Chondrocyte (in vitro differentiated cells): ENCODE data around the gene DLX3. TPM values are rescaled to one million over a fixed set of nuclear protein-coding genes. Genes with fewer than 3 reads are reported as not detected.

Experiments used
- DNase-seq: peaks from one replicate; pipeline ENCODE4 v3.0.0; 2021; ENCODE audit warnings: mixed read lengths, low spot score
- H3K27ac Mint-ChIP-seq: one replicate; pipeline ENCODE4 v1.8.0; 2021; ENCODE audit warnings: mild to moderate bottlenecking, moderate library complexity, mixed read lengths; ENCODE audit not compliant: unreplicated experiment
- H3K27me3 Mint-ChIP-seq: 2 replicates; pipeline ENCODE4 v1.8.0; 2021; ENCODE audit warnings: low read depth, mixed read lengths
- H3K36me3 Mint-ChIP-seq: 2 replicates; pipeline ENCODE4 v1.8.0; 2021; ENCODE audit warnings: low read depth, mixed read lengths
- H3K4me1 Mint-ChIP-seq: 2 replicates; pipeline ENCODE4 v1.8.0; 2021; ENCODE audit warnings: low read depth, mild to moderate bottlenecking, mixed read lengths
- H3K4me3 Mint-ChIP-seq: one replicate; pipeline ENCODE4 v1.8.0; 2021; ENCODE audit warnings: mild to moderate bottlenecking, moderate library complexity, mixed read lengths; ENCODE audit not compliant: unreplicated experiment
- H3K9me3 Mint-ChIP-seq: 2 replicates; pipeline ENCODE4 v1.8.0; 2021; ENCODE audit warnings: low read depth, mixed read lengths
- CTCF ChIP-seq: fragments of 200-600 bp; sonication (generic); IDR thresholded peaks from 2 replicates; pipeline ENCODE4 v1.5.0; 2021; ENCODE audit warnings: antibody characterized with exemption, mild to moderate bottlenecking, moderate library complexity
- total RNA-seq: library from RNA; stranded (reverse); gene quantifications from 3 replicates; pipeline ENCODE4 v1.2.1, GENCODE V29; 2021

Gene DLX3
- total RNA-seq, 1 donor from 2014 or later = 0.10 TPM

- H3K36me3 Mint-ChIP-seq = no peaks in the 10 kb centered on the region
- no peak for TF ChIP-seq CTCF
- H3K27me3 Mint-ChIP-seq = peaks cover 63% of the 10 kb centered on the region
- H3K4me1 Mint-ChIP-seq = no peaks in the 10 kb centered on the region
- H3K9me3 Mint-ChIP-seq = no peaks in the 10 kb centered on the region
- DNase-seq = no peak
- no peak overlapping the region for H3K27ac Mint-ChIP-seq
- no peak overlapping the region for H3K4me3 Mint-ChIP-seq
Measured at GRCh38 chr17:49944273-49944870, 50.7 kb downstream of the DLX3 start.

- Mint-ChIP-seq H3K4me3 (no peak overlapping the region), H3K4me1 (no peaks in the 10 kb centered on the region), H3K27me3 (peaks cover 67% of the 10 kb centered on the region), H3K27ac (no peak overlapping the region), H3K9me3 (no peaks in the 10 kb centered on the region), H3K36me3 (no peaks in the 10 kb centered on the region)
- TF ChIP-seq CTCF = no peak
- no peak for DNase-seq
Measured at GRCh38 chr17:49942947-49943346, 52.1 kb downstream of the DLX3 start.

- Mint-ChIP-seq H3K27ac (no peak overlapping the region), H3K4me1 (no peaks in the 10 kb centered on the region), H3K27me3 (peaks cover 66% of the 10 kb centered on the region), H3K4me3 (no peak overlapping the region), H3K36me3 (no peaks in the 10 kb centered on the region), H3K9me3 (no peaks in the 10 kb centered on the region)
- TF ChIP-seq CTCF = no peak
- no peak for DNase-seq
Measured at GRCh38 chr17:49941427-49941826, 53.6 kb downstream of the DLX3 start.

Other genes starting within 250 kb of the DLX3 start
- gene FAM117A, start 231.1 kb downstream of the DLX3 start, total RNA-seq = 3.1 to 3.4 TPM (median 3.3 TPM) in 3 replicates
- 32.0 to 42.8 TPM (median 33.1 TPM) in 3 replicates for gene KAT7, start 206.5 kb downstream of the DLX3 start, total RNA-seq
- gene TAC4, start 147.2 kb downstream of the DLX3 start, total RNA-seq = not detected in 3 replicates
- 0.12 TPM in 1 of 3 replicates, not detected in the others for gene DLX4, start 26.0 kb downstream of the DLX3 start, total RNA-seq
- gene ITGA3, start 60.9 kb upstream of the DLX3 start, total RNA-seq = 85.8 to 236 TPM (median 216 TPM) in 3 replicates
- gene PDK2, start 100.1 kb upstream of the DLX3 start, total RNA-seq = 28.9 to 38.0 TPM (median 31.1 TPM) in 3 replicates
- gene SAMD14, start 134.9 kb upstream of the DLX3 start, total RNA-seq = 26.0 to 29.4 TPM (median 27.6 TPM) in 3 replicates
- gene PPP1R9B, start 155.5 kb upstream of the DLX3 start, total RNA-seq = 75.4 to 84.2 TPM (median 79.3 TPM) in 3 replicates
- gene SGCA, start 170.8 kb upstream of the DLX3 start, total RNA-seq = 0.85 to 5.5 TPM (median 1.3 TPM) in 3 replicates
- gene COL1A1, start 206.4 kb upstream of the DLX3 start, total RNA-seq = 34,852 to 36,120 TPM (median 35,333 TPM) in 3 replicates